HepG2 (cell line): Measurements from ENCODE around the gene DPY30. TPM values are rescaled to one million over a fixed set of nuclear protein-coding genes. Genes with fewer than 3 reads are reported as not detected.

Experiments used
- ATF6 ChIP-seq: sonication (generic); formaldehyde crosslinking; conservative IDR thresholded peaks from 2 replicates; pipeline ENCODE4 v1.4.0; 2020; ENCODE audit warnings: missing genetic modification reagents
- CREB1 ChIP-seq, 2 experiments: fragments of 450-650 bp in 1 of 2; IDR thresholded peaks; 2 replicates each; pipeline ENCODE4 v1.6.1; 2016 to 2017; ENCODE audit warnings: control low read depth in 1 of 2, mild to moderate bottlenecking in 1 of 2, missing compliant biosample characterization in 1 of 2, missing genetic modification characterization in 1 of 2
- E2F2 ChIP-seq: sonication (generic); formaldehyde crosslinking; IDR thresholded peaks from 2 replicates; pipeline ENCODE4 v1.4.0; 2020; ENCODE audit warnings: missing genetic modification reagents, borderline replicate concordance
- HNF1B ChIP-seq: sonication (generic); formaldehyde crosslinking; IDR thresholded peaks from 2 replicates; pipeline ENCODE4 v1.5.1; 2020; ENCODE audit warnings: mild to moderate bottlenecking, moderate library complexity, missing genetic modification reagents
- KIAA2018 ChIP-seq: sonication (generic); formaldehyde crosslinking; IDR thresholded peaks from 2 replicates; pipeline ENCODE4 v1.5.0; 2020; ENCODE audit warnings: mild to moderate bottlenecking, missing genetic modification reagents, borderline replicate concordance
- MTF1 ChIP-seq: sonication (generic); formaldehyde crosslinking; IDR thresholded peaks from 2 replicates; pipeline ENCODE4 v1.5.0; 2020; ENCODE audit warnings: missing genetic modification reagents
- RCOR2 ChIP-seq: IDR thresholded peaks from 2 replicates; pipeline ENCODE4 v1.6.1; 2016; ENCODE audit warnings: missing biosample characterization, missing genetic modification reagents
- SKI ChIP-seq: fragments of 450-650 bp; IDR thresholded peaks from one replicate; pipeline ENCODE4 v1.6.1; 2018; ENCODE audit warnings: mild to moderate bottlenecking; ENCODE audit not compliant: partially characterized antibody
- TMF1 ChIP-seq: sonication (generic); formaldehyde crosslinking; IDR thresholded peaks from 2 replicates; pipeline ENCODE4 v1.8.1; 2022; ENCODE audit warnings: low read depth, missing genetic modification reagents
- ZMAT5 ChIP-seq: sonication (generic); formaldehyde crosslinking; IDR thresholded peaks from 2 replicates; pipeline ENCODE4 v1.5.0; 2020; ENCODE audit warnings: mild to moderate bottlenecking, low read depth, missing genetic modification reagents, borderline replicate concordance
- ZNF660 ChIP-seq: sonication (generic); formaldehyde crosslinking; IDR thresholded peaks from 2 replicates; pipeline ENCODE4 v1.5.1; 2020; ENCODE audit warnings: mild to moderate bottlenecking, low read depth, missing genetic modification reagents, borderline replicate concordance
- polyA plus RNA-seq, 8 experiments: library from polyadenylated mRNA; depleted of rRNA in 3 of 8; stranded (reverse) in 7 of 8; unstranded in 1 of 8; fragments of >200 nt; fragmentation: Illumina TruSeq in 4 of 8; extraction: Trizol in 4 of 8; gene quantifications; 2 replicates each; pipeline versions ENCODE4 v1.2.1 to v1.2.3, GENCODE V29; 2011 to 2016; ENCODE audit warnings: low read depth in 4 of 8, missing spikeins in 1 of 8, mixed read lengths in 1 of 8; ENCODE audit not compliant: insufficient read depth in 1 of 8
- total RNA-seq, 5 experiments: library from RNA; depleted of rRNA; stranded (reverse); fragments of >200 nt; fragmentation: Illumina TruSeq; extraction: Trizol; gene quantifications; 2 replicates each; pipeline ENCODE4 v1.2.3, GENCODE V29; 2016; ENCODE audit warnings: low read depth in 1 of 5

Gene DPY30
- total and polyA plus RNA-seq, 2 of the 13 experiments (the other 11 are each of a cell fraction or from before 2014, with no cell fraction given) = 98.1 to 118 TPM

DNA sequence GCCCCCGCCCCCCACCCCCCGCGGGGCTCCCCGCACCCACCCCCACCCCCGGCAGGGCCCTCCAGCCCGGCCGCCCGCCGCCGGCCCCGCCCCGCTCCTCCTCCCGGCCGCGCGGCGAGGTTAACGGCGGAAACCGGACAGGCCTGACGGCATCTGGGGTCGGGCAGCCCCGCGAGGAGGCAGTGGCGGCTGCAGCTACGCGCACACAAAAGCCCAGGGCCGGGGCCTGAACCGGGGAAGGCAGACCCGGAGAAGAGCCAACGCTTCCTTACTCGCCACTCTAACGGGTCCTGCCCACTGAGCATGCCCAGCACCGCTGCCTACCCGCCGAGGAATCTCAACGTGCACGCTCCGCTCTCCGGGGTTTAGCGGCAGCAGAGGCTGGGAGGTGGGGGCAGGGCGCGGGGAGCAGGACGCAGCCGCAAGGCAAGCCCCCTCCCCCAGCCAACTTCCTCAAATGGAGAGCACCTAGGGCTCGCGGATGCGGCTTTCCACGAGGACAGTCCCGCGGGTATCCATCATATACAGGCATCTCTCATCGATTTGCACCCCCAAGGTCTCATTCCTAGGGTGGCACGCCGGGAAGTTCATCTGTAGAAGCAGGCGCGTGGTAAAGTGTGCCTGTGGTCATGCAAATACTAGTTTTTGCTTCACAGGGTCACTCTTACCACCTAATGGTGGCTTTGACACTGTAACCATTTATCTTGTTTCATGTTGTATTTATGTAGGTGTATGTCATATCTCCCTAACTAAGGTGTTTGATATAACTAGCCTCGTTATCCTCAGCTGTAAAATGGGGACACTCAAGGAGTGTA is 28.7 kb downstream of the DPY30 start, which contains the start of gene MEMO1 (continued):
- peak; percentile 66; the same call in 1 of the 2 replicates for TF ChIP-seq ATF6 (CRISPR knock-in tag)
- peak; percentile 85; the same call in 1 of the 2 replicates for TF ChIP-seq ZNF660 (CRISPR knock-in tag)
- TF ChIP-seq SKI = peak; percentile 82
- peak; percentile 94 for TF ChIP-seq HNF1B
- TF ChIP-seq CREB1 (IDR thresholded peaks at IDR 0.05) = peak; percentile 80
- TF ChIP-seq CREB1 (CRISPR knock-in tag; IDR thresholded peaks at IDR 0.05) = no peak
- TF ChIP-seq TMF1 (CRISPR knock-in tag) = peak; percentile 71; the same call in 1 of the 2 replicates
- no peak for TF ChIP-seq KIAA2018 (CRISPR knock-in tag)
- no peak for TF ChIP-seq E2F2
- TF ChIP-seq ZMAT5 (CRISPR knock-in tag) = no peak
- TF ChIP-seq RCOR2 (CRISPR knock-in tag) = peak; percentile 66; the same call in 1 of the 2 replicates
- no peak for TF ChIP-seq MTF1 (CRISPR knock-in tag)
